Activated T-cell treated with anti-CD3 and anti-CD28 coated beads, Interleukin-2, amount 50 U/mL, for 4 hours (primary cell): Measurements from ENCODE around the gene SCARB2. TPM values are rescaled to one million over a fixed set of nuclear protein-coding genes. Genes with fewer than 3 reads are reported as not detected.
"Not testable (repeated sequence)": the region's sequence is repeated elsewhere in the genome, so short reads cannot be mapped to it uniquely, and the experiment has no call there.

Experiments used
- ATAC-seq, 2 donors: fragments of 200-7000 bp; cut with Tn5 transposase; one replicate each; pipeline ENCODE4 v1.10.0; 2021
- DNase-seq: peaks from one replicate; pipeline ENCODE4 v3.0.0-alpha.2; 2020
- H3K27me3 Mint-ChIP-seq: one replicate; pipeline ENCODE4 v1.8.0; 2021; ENCODE audit warnings: low read depth, mixed read lengths
- H3K36me3 Mint-ChIP-seq: one replicate; pipeline ENCODE4 v1.8.0; 2022; ENCODE audit warnings: mixed read lengths; ENCODE audit not compliant: insufficient read depth
- H3K4me1 Mint-ChIP-seq: one replicate; pipeline ENCODE4 v1.8.0; 2021; ENCODE audit warnings: low read depth, mixed read lengths
- H3K4me3 Mint-ChIP-seq: one replicate; pipeline ENCODE4 v1.8.0; 2021; ENCODE audit warnings: mild to moderate bottlenecking, moderate library complexity, mixed read lengths
- H3K9me3 Mint-ChIP-seq: one replicate; pipeline ENCODE4 v1.8.0; 2021; ENCODE audit warnings: mixed read lengths
- total RNA-seq, 3 donors: library from RNA; stranded (reverse); gene quantifications; one replicate each; pipeline ENCODE4 v1.2.1, GENCODE V29; 2021

Gene SCARB2, protein sequence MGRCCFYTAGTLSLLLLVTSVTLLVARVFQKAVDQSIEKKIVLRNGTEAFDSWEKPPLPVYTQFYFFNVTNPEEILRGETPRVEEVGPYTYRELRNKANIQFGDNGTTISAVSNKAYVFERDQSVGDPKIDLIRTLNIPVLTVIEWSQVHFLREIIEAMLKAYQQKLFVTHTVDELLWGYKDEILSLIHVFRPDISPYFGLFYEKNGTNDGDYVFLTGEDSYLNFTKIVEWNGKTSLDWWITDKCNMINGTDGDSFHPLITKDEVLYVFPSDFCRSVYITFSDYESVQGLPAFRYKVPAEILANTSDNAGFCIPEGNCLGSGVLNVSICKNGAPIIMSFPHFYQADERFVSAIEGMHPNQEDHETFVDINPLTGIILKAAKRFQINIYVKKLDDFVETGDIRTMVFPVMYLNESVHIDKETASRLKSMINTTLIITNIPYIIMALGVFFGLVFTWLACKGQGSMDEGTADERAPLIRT
- 1 to 10 TPM; 3.5 to 5.3 (median 4.6) TPM for total RNA-seq

DNA sequence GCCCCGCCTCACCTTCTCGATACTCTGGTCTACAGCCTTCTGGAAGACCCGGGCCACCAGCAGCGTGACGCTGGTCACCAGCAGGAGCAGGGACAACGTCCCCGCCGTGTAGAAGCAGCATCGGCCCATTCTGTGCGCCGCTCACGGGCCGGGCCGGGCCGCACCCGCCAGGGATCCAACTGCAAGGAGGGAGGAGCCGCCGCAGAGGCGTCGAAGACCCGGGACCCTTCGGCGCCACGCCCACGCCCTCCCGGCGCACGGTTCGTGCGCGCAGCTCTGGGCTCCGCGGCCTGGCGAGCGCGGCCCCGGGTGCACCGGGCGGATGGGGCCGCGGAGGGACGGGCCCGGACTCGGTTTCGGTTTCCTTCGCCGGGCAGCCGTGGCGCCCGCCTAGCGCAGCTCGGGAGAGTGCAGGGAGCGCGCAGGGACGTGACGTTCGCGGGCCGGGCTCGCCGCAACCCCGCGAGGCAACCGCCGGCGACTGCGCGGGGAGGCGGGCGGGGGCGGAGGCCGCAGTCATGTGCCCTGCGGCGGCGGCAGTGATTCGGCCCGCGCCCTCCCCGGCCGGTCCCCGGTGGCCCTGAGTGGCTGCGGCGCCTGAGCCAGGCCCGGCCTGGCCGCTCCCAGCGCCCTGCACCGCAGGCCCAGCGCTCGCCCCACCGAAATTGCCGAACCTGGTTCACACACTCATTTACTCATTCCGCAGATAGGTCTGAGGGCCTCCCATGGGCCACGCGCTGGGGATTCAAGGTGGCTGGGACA, at the start of gene SCARB2:
TSS of gene SCARB2 (minus strand) at position 410 of the 762 bp plus-strand sequence. CDS start at position 129, 281 bp downstream.
- no peaks in the 10 kb centered on the region for H3K27me3 Mint-ChIP-seq
- DNase-seq (peak; percentile 52), ATAC-seq (peak; percentile 78 to 81)
- no peaks in the 10 kb centered on the region for H3K36me3 Mint-ChIP-seq
- H3K4me1 Mint-ChIP-seq: peaks cover 40% of the 10 kb centered on the region
- peak within 1 kb of the TSS; percentile 86 for H3K4me3 Mint-ChIP-seq
- no peaks in the 10 kb centered on the region for H3K9me3 Mint-ChIP-seq

DNA sequence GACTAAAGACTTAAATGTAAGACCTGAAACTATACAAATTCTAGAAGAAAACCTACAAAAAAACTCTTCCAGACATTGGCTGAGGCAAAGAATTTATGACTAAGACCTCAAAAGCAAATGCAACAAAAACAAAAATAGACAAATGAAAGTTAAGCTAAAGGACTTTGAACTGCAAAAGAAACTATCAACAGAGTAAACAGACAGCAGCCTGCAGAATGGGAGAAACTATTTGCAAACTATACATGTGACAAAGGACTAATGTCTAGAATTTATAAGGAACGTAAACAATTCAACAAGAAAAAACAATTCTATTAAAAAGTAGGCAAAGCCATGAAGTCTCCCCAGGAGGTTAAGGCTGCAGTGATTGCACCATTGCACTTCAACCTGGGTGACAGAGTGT, 46.9 kb upstream of the SCARB2 start:
- no peak for DNase-seq
- Mint-ChIP-seq H3K27me3 (peaks cover 10% of the 10 kb centered on the region), H3K36me3 (no peaks in the 10 kb centered on the region), H3K4me3 (no peak overlapping the region), H3K9me3 (no peaks in the 10 kb centered on the region), H3K4me1 (no peaks in the 10 kb centered on the region)
- ATAC-seq: no peak

DNA sequence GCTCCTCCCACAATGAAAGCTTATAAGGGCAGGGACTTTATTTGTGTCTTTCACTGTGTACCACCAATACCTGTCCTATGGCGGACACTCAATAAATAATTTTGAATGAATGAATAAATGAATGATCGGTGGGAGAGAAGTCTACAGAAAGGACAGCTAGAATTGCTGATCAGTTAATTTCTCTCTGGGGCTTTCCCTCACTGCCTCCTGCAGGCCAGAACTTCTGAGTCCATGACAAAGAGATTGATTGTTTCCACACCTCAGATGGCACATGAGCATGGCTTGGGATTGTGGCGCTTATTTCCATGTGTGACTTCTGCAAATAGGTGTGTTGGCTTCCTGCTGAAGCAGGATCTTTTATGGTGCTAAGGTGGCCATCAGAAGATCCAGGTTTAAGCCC, 44.2 kb upstream of the SCARB2 start:
- Mint-ChIP-seq H3K4me1 (no peaks in the 10 kb centered on the region), H3K4me3 (no peak overlapping the region), H3K36me3 (no peaks in the 10 kb centered on the region), H3K9me3 (no peaks in the 10 kb centered on the region), H3K27me3 (peaks cover 28% of the 10 kb centered on the region)
- DNase-seq (no peak), ATAC-seq (no peak)

DNA sequence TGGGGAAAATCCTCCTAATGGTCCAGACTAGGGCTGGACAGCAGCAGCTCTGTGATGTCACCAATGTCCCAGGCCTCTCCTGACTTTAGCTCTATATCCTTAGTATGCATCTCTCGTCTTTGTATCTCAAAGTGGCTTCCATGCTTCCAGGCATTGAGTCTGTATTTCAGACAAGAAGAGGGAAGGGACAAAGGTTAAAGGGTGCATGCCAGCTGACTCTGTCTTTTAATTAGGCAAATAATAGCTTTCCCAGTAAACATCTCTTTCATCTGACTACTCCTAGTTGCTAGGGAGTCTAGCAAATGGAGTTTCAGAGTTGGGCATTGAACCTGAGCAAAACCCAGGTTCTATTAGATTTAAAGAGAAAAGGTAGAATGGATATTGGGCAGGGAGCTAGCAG, 43.3 kb upstream of the SCARB2 start:
- Mint-ChIP-seq H3K4me3 (no peak overlapping the region), H3K27me3 (peaks cover 37% of the 10 kb centered on the region), H3K4me1 (no peaks in the 10 kb centered on the region), H3K9me3 (no peaks in the 10 kb centered on the region), H3K36me3 (no peaks in the 10 kb centered on the region)
- ATAC-seq (no peak), DNase-seq (no peak)

DNA sequence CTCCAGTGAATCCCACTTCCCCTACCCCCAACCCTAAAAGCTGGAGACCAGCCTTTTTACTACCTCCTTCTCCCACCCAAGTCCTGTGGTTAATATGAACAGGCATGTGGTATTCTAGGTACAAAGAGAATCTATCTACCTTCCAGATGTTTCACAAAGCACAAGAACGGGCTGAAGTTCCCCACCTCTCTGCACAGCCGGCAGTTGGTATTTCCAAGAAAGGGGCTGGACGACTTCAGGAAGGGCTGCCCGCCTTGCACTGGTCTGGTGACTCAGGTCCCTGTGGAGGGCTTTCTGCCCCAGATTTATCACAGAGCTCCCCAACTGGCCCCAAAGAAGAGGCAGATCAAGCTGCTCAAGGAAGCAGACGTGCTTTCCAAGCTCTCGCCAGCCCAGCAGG, 42.4 kb upstream of the SCARB2 start:
- H3K36me3 Mint-ChIP-seq: no peaks in the 10 kb centered on the region
- H3K27me3 Mint-ChIP-seq: peaks cover 41% of the 10 kb centered on the region

DNA sequence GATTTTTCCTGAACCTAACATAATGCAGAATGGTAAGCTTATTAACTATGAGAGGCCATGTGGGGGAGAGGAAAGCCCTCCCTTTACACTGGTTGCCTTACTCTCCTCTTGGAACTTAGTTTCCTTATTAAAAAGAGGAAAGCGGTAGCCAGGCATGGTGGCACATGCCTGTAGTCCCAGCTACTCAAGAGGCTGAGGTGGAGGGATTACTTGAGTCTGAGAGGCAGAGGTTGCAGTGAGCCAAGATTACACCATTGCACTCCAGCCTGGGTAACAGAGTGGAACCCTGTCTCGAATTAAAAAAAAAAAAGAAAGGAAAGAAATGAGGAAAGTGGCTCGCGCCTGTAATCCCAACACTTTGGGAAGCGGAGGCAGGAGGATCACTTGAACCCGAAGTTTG, 39.9 kb upstream of the SCARB2 start:
- no peaks in the 10 kb centered on the region for H3K36me3 Mint-ChIP-seq

More for the DNA sequence above, 42.4 kb upstream of the SCARB2 start:
- H3K9me3 Mint-ChIP-seq: no peaks in the 10 kb centered on the region
- ATAC-seq: no peak
- H3K4me1 Mint-ChIP-seq: peaks cover 4% of the 10 kb centered on the region
- H3K4me3 Mint-ChIP-seq: no peak overlapping the region
- DNase-seq: no peak

DNA sequence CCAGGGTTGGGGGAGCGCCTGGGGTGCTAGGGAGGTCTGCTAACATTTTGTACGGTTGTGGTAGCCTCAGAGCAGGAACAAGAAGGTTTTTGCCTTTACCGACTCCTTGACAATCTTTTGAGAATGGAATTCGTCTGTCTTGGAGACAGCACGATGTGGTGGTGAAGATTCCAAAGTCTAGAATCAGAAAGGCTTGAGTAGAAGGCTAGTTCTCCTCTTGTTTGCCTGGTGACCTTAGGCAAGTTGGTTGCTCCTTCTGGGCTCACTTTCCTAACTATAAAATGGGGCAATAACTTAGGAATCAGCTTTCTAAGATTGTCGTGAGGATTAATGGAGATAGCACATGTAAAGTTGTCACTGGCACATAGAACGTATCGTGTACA, 38.6 kb upstream of the SCARB2 start:
- no peak for ATAC-seq
- H3K27me3 Mint-ChIP-seq: peaks cover 63% of the 10 kb centered on the region
- H3K36me3 Mint-ChIP-seq: no peaks in the 10 kb centered on the region
- DNase-seq: no peak
- peaks cover 4% of the 10 kb centered on the region for H3K4me1 Mint-ChIP-seq
- no peaks in the 10 kb centered on the region for H3K9me3 Mint-ChIP-seq
- H3K4me3 Mint-ChIP-seq: peak overlapping the region; percentile 55

More for the DNA sequence above, 39.9 kb upstream of the SCARB2 start:
- Mint-ChIP-seq H3K4me3 (no peak overlapping the region), H3K9me3 (no peaks in the 10 kb centered on the region), H3K27me3 (peaks cover 60% of the 10 kb centered on the region), H3K4me1 (peaks cover 4% of the 10 kb centered on the region)
- DNase-seq (no peak), ATAC-seq (no peak)

DNA sequence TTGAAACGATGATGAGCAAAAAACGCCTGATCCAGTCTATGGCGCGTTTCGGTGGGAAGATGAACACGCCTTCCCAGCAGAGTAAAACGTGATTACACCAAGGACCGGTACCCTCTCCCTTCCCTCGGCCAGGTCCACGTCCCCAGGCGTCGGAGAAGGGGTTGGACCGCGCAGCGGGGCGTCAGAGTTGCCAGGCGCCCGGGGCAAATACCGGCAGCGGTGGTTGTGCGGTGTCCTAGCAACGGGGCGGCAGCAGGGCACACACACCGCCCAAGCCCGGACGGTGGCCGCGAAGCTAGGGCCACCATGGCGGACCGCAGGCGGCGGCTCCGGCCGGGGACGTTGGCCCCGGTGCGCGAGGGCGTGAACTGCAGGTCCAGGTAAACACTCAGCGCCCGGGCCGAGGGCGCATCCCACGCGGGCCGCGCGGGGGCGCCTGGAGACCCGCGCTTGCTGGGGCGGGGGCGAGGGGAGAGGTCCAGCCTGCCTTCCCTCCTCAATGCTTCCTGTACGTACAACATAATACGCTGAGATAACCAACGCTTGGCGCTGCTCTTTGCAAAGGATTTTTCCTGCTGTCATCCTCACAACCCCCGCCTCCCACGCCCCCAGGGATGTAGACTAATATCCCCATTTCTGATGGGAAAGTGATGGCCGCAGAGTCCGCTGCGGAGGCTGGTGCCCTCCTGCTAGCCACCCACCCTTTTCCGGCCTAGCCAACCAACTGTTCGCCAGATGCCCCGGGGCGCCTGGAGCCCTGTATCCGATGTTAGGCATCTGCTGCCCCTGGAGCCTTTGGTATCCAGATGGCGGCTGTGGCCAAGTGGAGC, 38.0 kb upstream of the SCARB2 start, which contains the start of gene FAM47E:
TSS of gene FAM47E (plus strand) at position 281 of the 830 bp plus-strand sequence. CDS start at position 307, 26 bp downstream.
- ATAC-seq (peak; percentile 65 to 66), DNase-seq (peak; percentile 6)
- Mint-ChIP-seq H3K27me3 (peaks cover 65% of the 10 kb centered on the region), H3K4me3 (peak within 1 kb of the TSS; percentile 76), H3K9me3 (no peaks in the 10 kb centered on the region), H3K4me1 (peaks cover 4% of the 10 kb centered on the region), H3K36me3 (no peaks in the 10 kb centered on the region)

DNA sequence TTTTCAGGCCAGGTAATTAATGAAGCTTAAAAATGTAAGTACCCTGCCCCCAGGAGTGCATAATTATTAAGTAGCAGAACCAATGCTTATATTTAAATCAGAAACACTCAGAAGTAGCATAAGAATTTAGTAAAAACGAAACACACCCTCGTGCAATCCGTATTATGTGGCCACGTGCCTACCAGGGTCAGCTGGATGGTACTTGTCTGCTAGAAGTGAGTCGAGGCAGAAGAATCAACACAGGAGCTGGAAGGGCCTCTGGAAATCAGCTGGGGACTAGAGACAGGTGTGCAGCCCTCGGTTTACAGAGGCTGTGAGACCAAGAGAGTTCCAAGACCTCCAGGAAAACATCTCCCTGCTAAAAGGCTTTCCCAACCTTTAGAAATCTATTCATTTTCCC, 37.3 kb upstream of the SCARB2 start:
- H3K9me3 Mint-ChIP-seq: no peaks in the 10 kb centered on the region
- DNase-seq (no peak), ATAC-seq (no peak)
- H3K36me3 Mint-ChIP-seq: no peaks in the 10 kb centered on the region
- peaks cover 66% of the 10 kb centered on the region for H3K27me3 Mint-ChIP-seq
- H3K4me1 Mint-ChIP-seq: peaks cover 4% of the 10 kb centered on the region
- H3K4me3 Mint-ChIP-seq: peak overlapping the region; percentile 76

DNA sequence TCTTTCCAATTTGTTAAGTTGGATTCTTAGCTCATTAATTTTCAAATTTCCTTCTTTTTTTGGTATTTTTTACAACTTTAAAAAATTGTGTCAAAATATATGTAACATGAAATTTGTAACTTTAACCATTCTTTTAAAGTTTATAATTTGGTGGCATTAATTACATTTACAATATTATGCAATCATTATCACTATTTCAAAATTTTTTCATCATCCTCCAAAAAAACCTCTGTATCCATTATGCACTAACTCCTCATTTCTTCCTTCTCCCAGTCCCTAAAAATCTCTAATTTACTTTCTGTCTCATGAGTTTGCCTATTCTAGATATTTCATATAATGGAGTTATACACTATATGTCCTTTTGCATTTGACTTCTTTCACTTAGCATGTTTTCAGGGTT, 33.2 kb upstream of the SCARB2 start:
- no peak for ATAC-seq
- no peak for DNase-seq
- no peaks in the 10 kb centered on the region for H3K36me3 Mint-ChIP-seq
- H3K4me3 Mint-ChIP-seq: no peak overlapping the region
- peaks cover 43% of the 10 kb centered on the region for H3K27me3 Mint-ChIP-seq
- no peaks in the 10 kb centered on the region for H3K9me3 Mint-ChIP-seq
- peaks cover 4% of the 10 kb centered on the region for H3K4me1 Mint-ChIP-seq

DNA sequence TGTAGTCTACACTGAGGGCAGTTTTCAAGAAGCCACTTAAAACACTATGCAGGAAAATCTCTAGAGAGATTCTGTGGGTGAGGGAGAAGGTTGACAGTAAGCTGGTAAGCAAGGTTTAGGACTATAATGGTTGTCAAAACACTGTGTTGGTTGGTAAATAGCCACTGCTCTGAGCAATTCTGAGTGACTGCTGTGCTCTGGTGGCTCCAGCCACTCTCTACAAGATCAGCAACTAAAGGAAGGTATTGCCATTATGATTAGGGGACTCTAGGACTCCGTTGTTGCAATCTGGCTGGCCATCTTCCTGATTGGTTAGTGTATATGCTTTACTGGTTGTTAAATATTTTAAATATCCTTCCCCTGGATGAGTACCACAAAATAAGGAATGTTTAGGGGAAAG, 32.4 kb upstream of the SCARB2 start:
- ATAC-seq (no peak), DNase-seq (no peak)
- H3K27me3 Mint-ChIP-seq: peaks cover 37% of the 10 kb centered on the region

DNA sequence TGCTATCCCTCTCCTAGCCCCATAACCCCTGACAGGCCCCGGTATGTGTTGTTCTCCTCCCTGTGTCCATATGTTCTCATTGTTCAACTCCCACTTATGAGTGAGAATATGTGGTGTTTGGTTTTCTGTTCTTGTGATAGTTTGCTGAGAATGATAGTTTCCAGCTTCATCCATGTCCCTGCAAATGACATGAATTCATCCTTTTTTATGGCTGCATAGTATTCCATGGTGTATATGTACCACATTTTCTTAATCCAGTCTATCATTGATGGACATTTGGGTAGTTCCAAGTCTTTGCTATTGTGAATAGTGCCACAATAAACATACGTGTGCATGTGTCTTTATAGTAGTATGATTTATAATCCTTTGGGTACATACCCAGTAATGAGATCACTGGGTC, 30.3 kb upstream of the SCARB2 start:
- ATAC-seq, H3K4me1 Mint-ChIP-seq: not testable (repeated sequence)
- peaks cover 18% of the 10 kb centered on the region for H3K27me3 Mint-ChIP-seq

More for the DNA sequence above, 32.4 kb upstream of the SCARB2 start:
- peaks cover 1% of the 10 kb centered on the region for H3K9me3 Mint-ChIP-seq
- H3K4me3 Mint-ChIP-seq: no peak overlapping the region
- H3K36me3 Mint-ChIP-seq: no peaks in the 10 kb centered on the region
- no peaks in the 10 kb centered on the region for H3K4me1 Mint-ChIP-seq

DNA sequence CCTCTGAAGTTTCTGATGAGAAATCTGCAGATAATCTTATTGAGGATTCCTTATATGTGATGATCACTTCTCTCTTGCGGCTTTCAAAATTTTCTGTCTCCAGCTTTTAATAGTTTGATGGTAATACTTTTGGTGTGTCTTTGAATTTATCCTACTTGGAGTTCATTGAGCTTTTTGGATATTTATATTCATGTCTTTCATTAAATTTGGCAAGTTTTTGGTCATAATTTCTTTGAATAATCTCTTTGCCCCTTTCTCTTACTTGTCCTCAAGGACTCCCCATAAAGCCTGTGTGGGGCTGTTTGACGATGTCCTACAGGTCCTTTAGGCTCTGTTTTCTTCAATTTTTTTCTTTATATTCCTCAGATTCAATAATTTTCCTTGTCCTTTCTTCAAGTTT, 26.6 kb upstream of the SCARB2 start:
- Mint-ChIP-seq H3K36me3 (no peaks in the 10 kb centered on the region), H3K9me3 (peaks cover 25% of the 10 kb centered on the region), H3K27me3 (peaks cover 4% of the 10 kb centered on the region), H3K4me1 (no peaks in the 10 kb centered on the region), H3K4me3 (no peak overlapping the region)
- no peak for ATAC-seq
- DNase-seq: no peak

More for the DNA sequence above, 30.3 kb upstream of the SCARB2 start:
- H3K4me3 Mint-ChIP-seq, H3K36me3 Mint-ChIP-seq, DNase-seq: not testable (repeated sequence)
- peaks cover 19% of the 10 kb centered on the region for H3K9me3 Mint-ChIP-seq

DNA sequence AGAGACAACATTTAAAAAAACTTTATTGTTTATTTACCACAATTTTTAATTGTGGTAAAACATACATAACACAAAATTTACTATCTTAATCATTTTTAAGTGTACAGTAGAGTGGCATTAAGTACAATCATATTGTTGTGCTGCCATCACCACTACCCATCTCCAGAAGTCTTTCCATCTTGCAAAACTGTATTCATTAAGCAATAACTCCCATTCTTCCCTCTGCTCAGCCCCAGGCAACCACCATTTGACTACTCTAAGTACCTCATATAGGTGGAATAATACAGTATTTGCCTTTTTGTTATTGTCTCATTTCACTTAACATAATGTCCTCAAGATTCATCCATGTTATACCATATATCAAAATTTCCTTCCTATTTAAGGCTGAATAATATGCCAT, 25.1 kb upstream of the SCARB2 start:
- Mint-ChIP-seq H3K9me3 (peaks cover 25% of the 10 kb centered on the region), H3K27me3 (no peaks in the 10 kb centered on the region), H3K4me1 (no peaks in the 10 kb centered on the region), H3K4me3 (no peak overlapping the region), H3K36me3 (no peaks in the 10 kb centered on the region)
- ATAC-seq (no peak), DNase-seq (no peak)
